NCI-H146 (cell line): Measurements from ENCODE around the gene CELA3B.
"Not testable (repeated sequence)": the region's sequence is repeated elsewhere in the genome, so short reads cannot be mapped to it uniquely, and the experiment has no call there.

Source experiments
- DNase-seq: peaks from one replicate; lab custom pipeline; 2025; lab: John Stamatoyannopoulos, UW

Gene CELA3B

GRCh38 chr1:21942959-21943640 lies 33.7 kb upstream of the CELA3B start:
- DNase-seq = not testable (repeated sequence)

DNA sequence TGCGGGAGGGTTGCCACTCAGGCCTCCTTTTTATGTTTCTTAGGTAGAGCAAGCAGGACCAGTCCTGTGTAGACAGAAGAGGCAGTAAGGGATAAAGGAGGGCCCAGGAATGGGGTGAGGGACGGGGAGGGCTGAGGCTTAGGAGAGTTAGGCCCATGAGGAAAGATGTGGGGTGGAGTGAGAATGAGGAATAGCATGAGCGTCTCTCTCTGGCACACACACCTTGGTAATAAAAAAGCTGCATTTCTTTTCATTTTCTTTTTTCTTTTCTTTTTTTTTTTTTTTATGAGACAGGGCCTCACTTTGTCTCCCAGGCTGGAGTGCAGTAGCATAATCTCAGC lies 32.1 kb upstream of the CELA3B start:
- DNase-seq = no peak

DNA sequence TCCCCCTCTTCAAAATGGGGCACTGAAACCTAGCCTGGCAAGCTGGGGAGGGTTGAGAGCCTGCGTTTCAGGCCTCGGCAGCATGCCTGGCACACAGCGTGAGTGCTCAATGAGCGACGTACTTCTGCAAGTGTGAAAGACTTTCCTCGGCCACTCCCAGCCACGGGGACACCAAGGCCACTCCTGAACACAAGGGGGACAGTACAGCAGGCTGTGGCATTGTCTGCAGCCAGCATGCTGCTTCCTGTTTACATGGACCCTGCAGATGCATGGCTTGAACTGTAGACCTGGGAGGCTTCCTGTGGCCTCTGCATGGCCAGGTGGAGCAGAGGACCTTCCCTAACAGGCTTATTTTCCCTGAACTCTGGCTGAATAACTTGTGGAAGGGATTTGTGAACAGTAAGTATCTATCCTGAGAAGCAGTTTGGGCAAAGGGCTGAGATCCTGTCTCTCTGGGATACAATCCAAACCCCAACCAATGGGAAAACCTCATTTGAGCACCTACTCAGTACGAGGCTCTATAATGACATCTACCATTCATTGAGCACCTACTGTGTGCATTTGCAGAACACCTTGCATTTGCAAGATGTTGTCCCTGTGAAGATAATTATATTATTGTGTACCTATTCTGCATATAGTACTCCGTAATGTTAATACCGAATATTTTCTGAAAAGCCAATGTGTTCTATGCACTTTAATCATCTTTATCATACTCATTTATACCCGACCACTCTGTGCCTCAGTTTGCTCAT lies 29.8 kb upstream of the CELA3B start:
- DNase-seq = peak; percentile 28

- no peak for DNase-seq
These were observed 26.1 kb upstream of the CELA3B start for GRCh38 chr1:21950734-21951133.

GRCh38 chr1:21951226-21951870 lies 25.5 kb upstream of the CELA3B start:
- DNase-seq = no peak

DNA sequence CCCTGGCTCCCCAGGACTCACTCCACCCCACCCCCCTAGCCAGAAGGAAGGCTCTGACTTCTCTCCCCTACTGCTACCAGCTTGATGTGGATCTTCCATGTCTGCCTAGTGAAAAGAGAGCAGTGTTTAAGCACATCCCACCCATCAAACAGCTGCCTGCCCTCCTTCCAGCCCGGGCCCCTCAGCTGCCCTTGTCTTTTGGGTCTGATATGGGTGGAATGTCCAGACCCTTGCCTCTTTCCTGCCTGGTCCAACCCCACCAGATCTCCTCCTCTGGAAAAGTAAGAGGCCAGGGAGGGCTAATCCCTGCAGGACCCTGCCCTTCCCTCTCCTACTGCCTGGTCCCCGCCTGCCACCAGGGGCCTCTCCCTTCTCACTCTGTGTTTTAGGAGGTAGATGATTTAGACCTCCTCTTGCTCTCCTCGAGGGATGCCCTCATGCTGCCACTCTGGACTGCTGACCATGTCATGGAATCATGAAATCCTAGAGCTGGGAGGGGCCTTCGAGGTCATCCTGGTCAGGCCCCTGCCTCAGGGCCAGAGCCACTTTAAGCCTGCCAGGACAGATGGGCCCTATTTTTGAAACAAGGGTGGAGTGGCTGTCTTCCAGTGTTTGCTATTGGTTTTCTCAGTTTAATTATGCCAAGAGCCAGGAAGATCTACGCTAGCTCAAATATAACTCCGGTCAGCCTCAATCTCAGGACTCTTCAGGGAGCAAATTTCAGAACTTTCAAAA lies 23.9 kb upstream of the CELA3B start:
- DNase-seq = no peak

GRCh38 chr1:21955058-21955457 lies 21.8 kb upstream of the CELA3B start:
- no peak for DNase-seq

- no peak for DNase-seq
These were observed 21.1 kb upstream of the CELA3B start for GRCh38 chr1:21955501-21956281.

DNA sequence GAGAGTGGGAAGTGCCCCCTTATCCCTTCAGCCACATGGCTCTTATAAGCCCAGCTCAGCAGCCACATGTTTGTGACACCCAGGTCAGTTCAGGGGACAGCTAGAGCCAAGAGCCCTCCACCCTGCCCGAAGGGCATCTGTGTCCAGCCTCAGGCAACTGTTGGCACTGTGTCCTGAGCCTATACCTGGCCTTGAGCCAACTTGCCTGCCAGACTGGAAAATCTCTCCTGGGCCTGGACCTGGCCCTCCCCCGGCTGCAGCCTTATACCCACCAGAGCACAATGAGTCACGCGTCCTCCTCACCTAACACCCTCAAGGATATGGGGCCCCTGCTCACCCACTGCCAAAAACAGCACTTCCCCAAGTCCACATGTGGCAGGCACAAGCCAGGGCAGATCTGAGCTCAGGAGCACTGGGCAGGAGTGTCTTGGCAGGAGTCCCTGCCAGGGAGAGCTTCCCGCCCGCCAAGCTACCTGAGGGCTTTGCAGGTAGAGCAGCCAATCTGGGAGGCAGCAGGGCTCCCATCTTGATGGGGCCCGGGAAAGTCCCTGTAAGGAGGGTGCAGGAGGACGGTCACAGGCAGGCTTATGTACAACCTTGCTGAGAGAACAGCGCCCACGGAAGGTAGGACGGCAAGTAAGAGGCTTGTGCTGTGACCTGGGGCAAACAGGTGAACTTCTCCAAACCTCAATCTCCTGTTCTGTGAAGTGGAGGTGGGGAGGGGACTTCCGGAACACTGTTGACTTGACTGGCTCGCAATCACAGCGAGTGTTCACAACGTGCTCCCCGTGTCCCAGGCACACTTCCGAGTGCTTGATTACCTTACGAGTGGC lies 19.9 kb upstream of the CELA3B start:
- DNase-seq = peak; percentile 29

DNA sequence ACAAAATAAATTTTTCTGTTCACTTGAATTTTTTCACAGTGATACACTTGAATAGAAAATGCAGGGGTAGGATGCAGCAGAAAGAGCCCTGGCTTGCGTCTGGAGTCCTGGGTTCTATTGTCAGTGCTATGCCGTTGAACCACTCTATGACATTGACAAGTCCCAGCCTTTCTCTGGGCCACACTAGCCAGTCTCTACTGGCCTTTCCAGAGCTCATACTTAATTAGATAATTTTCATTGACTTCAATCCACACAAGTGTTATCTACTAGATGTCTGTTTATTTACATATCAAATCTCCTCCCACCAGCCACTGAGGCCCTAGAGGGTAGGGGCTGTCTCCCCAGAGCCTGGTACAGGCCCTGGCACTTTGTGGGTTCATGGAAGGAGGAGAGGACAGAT lies 15.5 kb upstream of the CELA3B start:
- no peak for DNase-seq

DNA sequence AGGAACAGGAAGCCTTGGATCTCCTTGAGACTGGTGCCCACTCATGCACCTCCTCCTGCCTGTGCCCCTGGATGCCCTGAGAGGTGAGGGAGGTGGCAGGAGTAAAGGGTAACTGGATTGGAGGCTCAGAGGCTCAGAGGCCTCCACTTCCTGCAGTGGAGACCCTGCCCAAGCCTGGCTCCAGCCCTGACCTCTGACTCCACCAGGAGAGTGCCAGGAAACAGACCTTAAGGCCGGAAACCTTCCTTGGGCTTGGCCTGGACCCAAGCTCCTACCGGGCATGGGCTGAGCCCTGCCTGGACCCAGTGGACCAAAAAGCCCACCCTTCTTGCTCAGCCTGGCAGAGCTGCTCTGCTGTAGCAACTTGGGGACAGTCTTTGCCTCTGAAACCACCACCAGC lies 15.0 kb upstream of the CELA3B start:
- no peak for DNase-seq

- peak; percentile 34 for DNase-seq
These were observed 13.2 kb upstream of the CELA3B start for GRCh38 chr1:21963477-21964217.

DNA sequence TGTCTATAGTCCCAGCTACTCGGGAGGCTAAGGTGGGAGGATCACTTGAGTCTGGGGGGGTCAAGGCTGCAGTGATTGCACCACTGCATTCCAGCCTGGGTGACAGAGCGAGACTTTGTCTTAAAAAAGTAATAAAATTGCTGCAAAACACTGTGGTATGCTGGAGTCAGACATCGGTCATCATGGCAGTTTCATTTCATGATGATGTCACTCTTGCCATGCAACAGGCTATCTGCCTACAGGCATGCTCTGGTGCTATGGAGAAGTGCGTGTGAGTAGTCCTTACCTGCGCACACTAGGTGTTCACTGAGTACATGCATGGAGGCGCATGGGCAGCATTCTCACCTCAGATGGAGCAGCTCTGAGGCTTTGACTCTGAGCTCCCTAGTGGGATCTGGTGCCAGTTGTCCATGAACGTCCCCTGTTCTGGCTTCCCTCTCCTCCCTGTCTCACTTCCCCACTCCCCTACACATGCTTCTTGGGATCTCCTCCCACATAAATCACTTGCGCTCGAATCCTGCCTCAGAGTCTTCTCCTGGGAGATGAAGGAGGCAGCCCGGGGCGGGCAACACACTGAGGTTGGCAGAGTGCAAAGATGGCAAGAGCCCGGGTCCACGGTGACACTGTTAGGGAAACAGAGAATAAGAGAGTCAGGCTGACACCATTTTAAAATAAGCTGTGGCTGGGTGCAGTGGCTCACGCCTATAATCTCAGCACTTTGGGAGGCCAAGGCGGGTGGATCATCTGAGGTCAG lies 10.4 kb upstream of the CELA3B start:
- no peak for DNase-seq

DNA sequence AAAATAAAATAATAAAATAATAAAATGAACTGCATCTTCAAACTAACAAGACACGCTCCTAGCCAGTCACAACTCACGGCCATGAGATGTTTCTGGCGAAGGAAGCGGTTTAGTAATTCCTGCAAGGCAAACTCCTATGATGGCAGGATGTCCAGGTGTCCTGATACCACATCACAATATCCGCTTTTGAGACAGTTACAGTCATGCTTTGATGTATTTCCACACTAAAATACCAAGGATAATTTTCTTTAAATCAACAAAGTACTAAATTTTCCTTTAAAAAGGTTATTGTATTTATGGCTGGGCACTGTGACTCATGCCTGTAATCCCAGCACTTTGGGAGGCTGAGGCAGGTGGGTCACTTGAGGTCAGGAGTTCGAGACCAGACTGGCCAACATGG lies 9.6 kb upstream of the CELA3B start:
- not testable (repeated sequence) for DNase-seq

GRCh38 chr1:21969066-21969465 lies 7.8 kb upstream of the CELA3B start:
- DNase-seq = not testable (repeated sequence)

DNA sequence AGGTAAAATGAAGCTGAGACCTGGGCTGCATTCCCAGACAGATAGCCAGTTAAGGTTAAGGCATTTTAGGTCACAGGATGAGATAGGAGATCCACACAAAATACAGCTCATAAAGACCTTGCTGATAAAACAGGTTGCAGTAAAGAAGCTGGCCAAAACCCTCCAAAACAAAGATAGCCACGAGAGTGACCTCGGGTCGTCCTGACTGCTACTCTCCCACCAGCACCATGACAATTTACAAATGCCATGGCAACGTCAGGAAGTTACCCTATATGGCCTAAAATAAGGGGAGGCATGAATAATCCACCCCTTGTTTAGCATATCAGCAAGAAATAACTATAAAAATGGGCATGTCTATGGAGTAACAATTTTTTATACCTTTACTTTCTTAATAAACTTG lies 6.3 kb upstream of the CELA3B start:
- DNase-seq = not testable (repeated sequence)

DNA sequence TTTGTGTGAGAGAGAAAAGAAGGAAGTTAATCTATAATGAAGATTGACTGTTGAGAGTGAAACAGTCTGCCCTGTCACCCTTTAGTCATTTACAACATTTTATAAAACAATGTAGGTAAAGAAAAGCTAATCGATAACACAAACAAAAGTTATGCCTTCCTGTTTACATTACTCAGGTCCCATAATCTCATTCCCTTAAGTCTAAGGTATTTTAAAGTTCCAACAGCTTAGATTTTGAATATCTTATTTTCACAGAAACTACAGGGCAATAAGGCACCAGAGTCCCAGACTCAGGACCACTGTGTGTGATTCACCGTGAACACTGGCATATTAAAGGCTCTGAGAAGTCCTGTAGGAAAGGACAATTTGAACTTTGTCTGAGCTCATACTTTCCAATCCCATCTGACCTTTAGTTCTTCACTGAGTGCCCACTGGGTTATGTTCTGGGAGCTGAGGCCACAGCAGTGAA lies 3.8 kb upstream of the CELA3B start:
- DNase-seq = not testable (repeated sequence)

DNA sequence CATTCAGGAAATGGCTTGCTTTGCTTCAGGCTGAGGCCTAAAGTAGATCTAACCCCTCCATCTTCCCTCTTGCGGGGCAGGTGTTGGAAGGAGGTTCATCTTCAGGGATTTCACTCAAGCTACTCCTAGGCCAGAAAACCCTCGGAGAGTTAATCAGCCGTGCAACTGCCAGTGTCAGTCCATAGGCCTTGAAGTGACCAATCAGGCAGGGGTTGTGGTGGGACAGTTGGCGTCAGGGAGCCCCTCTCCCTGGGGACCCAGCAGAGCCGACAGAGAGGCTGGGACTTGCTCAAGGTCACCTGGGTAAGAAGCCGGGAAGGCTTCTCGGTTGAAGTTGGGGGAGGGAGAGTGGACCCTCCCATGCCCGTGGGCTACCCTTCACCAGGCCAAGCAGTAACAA lies 2.9 kb upstream of the CELA3B start:
- DNase-seq = not testable (repeated sequence)

DNA sequence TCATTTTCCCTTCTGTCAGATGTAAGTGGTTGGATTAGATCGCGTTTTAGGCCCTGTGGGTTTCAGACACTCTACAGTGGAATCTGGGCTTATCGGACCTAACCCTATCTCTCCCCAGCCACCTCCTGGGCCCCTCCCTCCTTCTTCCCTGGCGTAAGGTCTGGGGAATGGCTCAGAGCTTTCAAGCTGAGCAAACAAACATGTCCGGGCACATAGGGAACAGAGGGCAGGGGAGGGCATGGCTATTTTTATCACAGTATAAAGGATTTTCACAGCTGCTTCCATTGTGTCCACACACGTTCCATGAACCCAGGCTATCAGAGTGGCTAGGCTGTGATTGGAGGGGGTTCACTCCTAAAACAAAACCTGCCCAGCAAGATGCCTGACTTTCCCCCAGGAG lies 2.1 kb upstream of the CELA3B start:
- peak; percentile 82 for DNase-seq
